ENCODE results near the gene SIK2.

Gene SIK2

GRCh38 chr11:111778047-111778558, 175.9 kb downstream of the SIK2 start:
- DNase-seq: no peak
- Mint-ChIP-seq H3K9me3 (no peaks in the 10 kb centered on the region), H3K4me1 (peaks cover 13% of the 10 kb centered on the region), H3K4me3 (no peak overlapping the region), H3K36me3 (ENCODE audit: low read depth) (no peaks in the 10 kb centered on the region), H3K27me3 (ENCODE audit: low read depth, poor library complexity) (no peaks in the 10 kb centered on the region), H3K27ac (no peak overlapping the region)
- no peak for TF ChIP-seq CTCF (IDR thresholded peaks at IDR 0.05)

GRCh38 chr11:111779118-111779517, 176.9 kb downstream of the SIK2 start:
- Mint-ChIP-seq H3K27ac (no peak overlapping the region), H3K27me3 (ENCODE audit: low read depth, poor library complexity) (no peaks in the 10 kb centered on the region), H3K4me1 (peaks cover 13% of the 10 kb centered on the region), H3K4me3 (no peak overlapping the region), H3K9me3 (no peaks in the 10 kb centered on the region), H3K36me3 (ENCODE audit: low read depth) (no peaks in the 10 kb centered on the region)
- no peak for DNase-seq
- no peak for TF ChIP-seq CTCF (IDR thresholded peaks at IDR 0.05)
